ENCODE results near the gene AP1S1.

The AP1S1 gene

GRCh38 chr7:101140339-101140699 lies 14.0 kb upstream of the AP1S1 start:
- no peak for TF ChIP-seq CTCF (IDR thresholded peaks at IDR 0.05; ENCODE audit: low read depth, low read length, missing control alignments)
- H3K4me3 ChIP-seq (ENCODE audit: low read depth, low read length) = no peak overlapping the region
- no peak for DNase-seq (ENCODE audit: low read depth)
- in situ Hi-C loops (cut with HindIII; ENCODE audit: low sequenced_read_pairs) = no loop called here

GRCh38 chr7:101140746-101141382 lies 13.4 kb upstream of the AP1S1 start:
- in situ Hi-C loops (cut with HindIII; ENCODE audit: low sequenced_read_pairs) = no loop called here

GRCh38 chr7:101151908-101152651 lies 2.2 kb upstream of the AP1S1 start:
- in situ Hi-C loops (cut with HindIII; ENCODE audit: low sequenced_read_pairs) = no loop called here
- no peak overlapping the region for H3K4me3 ChIP-seq (ENCODE audit: low read depth, low read length)
- no peak for DNase-seq (ENCODE audit: low read depth)
- TF ChIP-seq CTCF (IDR thresholded peaks at IDR 0.05; ENCODE audit: low read depth, low read length, missing control alignments) = no peak

More at GRCh38 chr7:101140746-101141382, 13.4 kb upstream of the AP1S1 start:
- H3K4me3 ChIP-seq (ENCODE audit: low read depth, low read length) = no peak overlapping the region
- TF ChIP-seq CTCF (IDR thresholded peaks at IDR 0.05; ENCODE audit: low read depth, low read length, missing control alignments) = no peak
- DNase-seq (ENCODE audit: low read depth) = no peak

GRCh38 chr7:101154693-101155102 lies 422 bp downstream of the AP1S1 start:
- in situ Hi-C loops (cut with HindIII; ENCODE audit: low sequenced_read_pairs) = no loop called here
- H3K4me3 ChIP-seq (ENCODE audit: low read depth, low read length) = peak overlapping the region; percentile 82
- no peak for DNase-seq (ENCODE audit: low read depth)
- no peak for TF ChIP-seq CTCF (IDR thresholded peaks at IDR 0.05; ENCODE audit: low read depth, low read length, missing control alignments)

GRCh38 chr7:101155303-101155702 lies 1.0 kb downstream of the AP1S1 start:
- TF ChIP-seq CTCF (IDR thresholded peaks at IDR 0.05; ENCODE audit: low read depth, low read length, missing control alignments) = no peak
- DNase-seq (ENCODE audit: low read depth) = no peak

GRCh38 chr7:101156277-101156676 lies 2.0 kb downstream of the AP1S1 start:
- no peak overlapping the region for H3K4me3 ChIP-seq (ENCODE audit: low read depth, low read length)
- peak; percentile 39 for TF ChIP-seq CTCF (IDR thresholded peaks at IDR 0.05; ENCODE audit: low read depth, low read length, missing control alignments)
- in situ Hi-C loops (cut with HindIII; ENCODE audit: low sequenced_read_pairs) = no loop called here
- no peak for DNase-seq (ENCODE audit: low read depth)

More at GRCh38 chr7:101155303-101155702, 1.0 kb downstream of the AP1S1 start:
- H3K4me3 ChIP-seq (ENCODE audit: low read depth, low read length) = peak overlapping the region; percentile 82
- in situ Hi-C loops (cut with HindIII; ENCODE audit: low sequenced_read_pairs) = no loop called here

Data from astrocyte of the cerebellum (primary cell).